Stimulated activated CD4-positive, alpha-beta T cell treated with anti-CD3 and anti-CD28 coated beads, Interleukin-1b, Interleukin-23, amount 100 ng/mL, for 24 hours (primary cell): ENCODE results near the gene ANKS1A.

Experiments used
- DNase-seq, 4 experiments: peaks; one replicate each; pipeline ENCODE4 v3.0.0-alpha.2; 2020; ENCODE audit warnings: low read depth in 4 of 4, low spot score in 1 of 4

ANKS1A gene

GRCh38 chr6:35052694-35053565, 163.9 kb downstream of the ANKS1A start:
- no peak for DNase-seq

- no peak for DNase-seq
These were observed 164.6 kb downstream of the ANKS1A start for GRCh38 chr6:35053701-35054100.

- no peak for DNase-seq
These were observed 165.2 kb downstream of the ANKS1A start for GRCh38 chr6:35054106-35054742.

DNA sequence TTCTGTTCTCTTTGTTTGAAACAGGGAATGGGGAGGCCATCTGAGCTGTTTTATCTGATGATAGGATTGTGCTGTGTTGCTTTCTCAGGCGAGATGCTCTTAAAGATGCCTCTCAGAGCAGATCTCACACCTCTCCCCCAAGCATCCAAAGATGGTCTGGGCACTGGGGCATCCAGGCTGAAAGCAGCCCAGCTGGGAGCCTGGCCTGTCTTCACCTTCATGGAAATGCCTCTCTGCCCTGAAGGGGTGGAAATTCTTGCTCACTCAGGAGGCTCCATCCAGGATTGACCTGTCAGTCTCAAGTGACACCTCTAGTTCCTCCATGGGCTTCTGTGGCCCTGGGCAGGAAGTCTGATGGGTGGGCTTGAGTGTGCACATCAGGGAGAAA, 165.7 kb downstream of the ANKS1A start:
- DNase-seq: no peak

DNA sequence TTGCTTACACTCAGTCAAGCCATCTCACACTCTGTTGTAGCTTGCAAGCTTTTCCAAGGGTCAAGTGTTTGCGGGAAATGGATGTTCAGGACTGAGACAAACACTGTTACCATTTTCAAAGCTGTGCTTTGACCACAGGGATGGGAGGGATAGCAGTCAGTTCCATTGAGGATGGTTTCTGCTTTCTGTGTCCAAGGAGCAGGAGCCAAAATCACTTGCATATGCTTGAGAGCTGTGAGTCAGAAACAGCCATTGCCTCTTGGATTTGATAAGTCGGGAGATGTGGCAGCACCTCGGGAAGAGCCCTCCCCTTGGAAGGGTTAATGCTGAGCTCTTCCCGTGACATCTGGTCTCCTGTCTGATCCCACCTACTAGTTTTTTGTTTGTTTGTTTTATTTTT, 166.8 kb downstream of the ANKS1A start:
- no peak for DNase-seq

- DNase-seq: no peak
These were observed 167.9 kb downstream of the ANKS1A start for GRCh38 chr6:35056952-35057351.

- DNase-seq: no peak
These were observed 168.6 kb downstream of the ANKS1A start for GRCh38 chr6:35057449-35058357.

GRCh38 chr6:35058358-35058675, 169.3 kb downstream of the ANKS1A start:
- DNase-seq: no peak

DNA sequence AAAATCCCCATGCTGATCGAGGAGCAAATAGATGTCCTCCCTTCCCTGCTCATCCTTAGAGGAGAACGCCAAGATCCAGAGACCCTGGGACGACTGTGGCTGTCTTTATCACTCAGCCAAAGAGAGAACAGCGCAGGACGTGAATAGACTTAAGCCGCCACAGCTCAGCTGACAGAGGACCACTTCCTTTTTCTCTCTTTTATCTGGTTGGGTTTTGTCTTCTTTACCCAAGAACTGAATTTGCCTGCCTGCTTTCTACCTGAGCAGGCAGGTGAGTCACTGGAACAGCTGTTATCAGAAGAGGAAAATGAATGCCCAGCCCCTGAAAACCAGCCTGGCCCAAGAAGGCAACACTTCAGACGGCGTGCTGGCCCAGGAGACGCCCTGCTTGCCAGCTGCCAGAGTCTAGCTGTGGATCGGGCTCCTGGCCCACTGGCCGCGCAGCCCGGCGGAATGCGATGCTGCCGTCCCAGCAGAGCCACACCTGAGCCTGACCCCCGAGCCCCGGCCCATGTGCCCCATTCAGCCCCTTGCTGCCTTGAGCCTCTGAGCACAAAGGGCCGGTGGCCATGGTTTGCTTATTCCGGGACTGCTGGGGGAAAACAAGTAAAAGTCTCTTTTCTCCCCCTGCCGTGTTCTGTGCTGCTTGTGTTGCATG, 169.9 kb downstream of the ANKS1A start:
- no peak for DNase-seq

GRCh38 chr6:35059596-35060345, 170.7 kb downstream of the ANKS1A start:
- DNase-seq: no peak

DNA sequence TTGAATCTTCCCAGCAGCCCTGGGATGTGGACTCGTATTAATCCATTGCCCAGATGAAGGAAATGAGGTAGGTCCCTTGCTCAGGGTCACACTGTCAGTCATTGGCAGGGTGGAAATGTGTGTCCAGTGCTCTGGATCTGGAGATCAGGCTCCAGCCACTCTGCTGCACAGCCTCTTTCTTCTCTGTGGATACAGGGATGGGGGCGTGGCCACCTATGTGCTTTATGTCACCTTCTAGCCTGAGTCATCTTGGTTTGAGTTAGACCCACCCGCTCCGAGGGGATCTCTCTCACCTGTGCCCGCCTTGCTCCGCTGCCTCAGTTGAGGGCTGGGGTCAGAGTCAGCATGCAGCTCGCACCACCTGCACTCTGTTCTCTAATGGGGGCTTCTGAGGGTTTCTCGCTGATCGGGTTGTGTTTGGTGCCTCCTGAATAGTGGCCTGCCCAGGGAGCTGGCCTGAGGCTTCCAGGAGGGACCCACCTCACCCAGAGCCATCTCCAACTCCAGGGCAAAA, 172.1 kb downstream of the ANKS1A start:
- no peak for DNase-seq

GRCh38 chr6:35061651-35062410, 172.8 kb downstream of the ANKS1A start:
- no peak for DNase-seq

DNA sequence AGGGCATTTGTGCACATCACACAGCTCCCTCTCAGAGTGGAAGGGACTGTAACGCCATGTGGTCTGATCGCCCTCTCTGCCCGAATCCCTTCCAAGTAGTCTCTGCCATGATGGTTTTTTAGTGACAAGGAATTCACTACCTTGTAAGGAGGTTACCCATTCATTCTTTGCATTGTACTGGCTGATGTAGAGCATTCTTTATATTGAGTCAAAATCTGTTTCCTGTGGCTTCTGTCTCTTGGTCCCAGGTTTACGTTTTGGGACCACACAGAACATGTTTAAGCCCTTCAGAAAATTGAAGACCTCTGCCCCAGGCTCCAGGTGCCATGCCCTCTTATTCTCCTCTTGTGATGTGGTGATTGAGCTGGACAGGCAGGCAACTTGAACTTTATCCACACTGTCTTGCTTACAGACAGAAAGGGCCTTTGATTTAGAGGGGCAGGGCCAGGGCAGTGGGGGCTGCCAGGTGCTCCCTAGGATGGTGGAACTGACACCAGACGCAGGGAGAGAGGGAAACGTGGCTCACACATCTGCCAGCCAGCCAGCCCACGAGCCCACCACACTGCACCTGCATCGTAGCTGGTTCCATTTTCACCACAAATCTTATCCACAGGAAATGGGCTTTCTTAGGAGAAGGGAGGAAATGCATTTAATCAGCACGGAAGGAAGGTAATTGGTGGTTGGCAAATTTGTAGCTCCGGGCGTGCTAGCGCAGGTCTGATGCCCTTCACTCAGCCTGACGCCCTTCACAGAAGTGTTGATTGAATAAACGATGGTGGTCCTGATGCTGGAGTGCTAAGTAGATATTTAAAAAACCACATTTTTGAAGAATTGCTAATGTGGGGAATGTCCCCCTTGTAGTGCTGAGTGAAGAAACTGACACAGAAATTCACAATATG, 173.9 kb downstream of the ANKS1A start:
- no peak for DNase-seq

DNA sequence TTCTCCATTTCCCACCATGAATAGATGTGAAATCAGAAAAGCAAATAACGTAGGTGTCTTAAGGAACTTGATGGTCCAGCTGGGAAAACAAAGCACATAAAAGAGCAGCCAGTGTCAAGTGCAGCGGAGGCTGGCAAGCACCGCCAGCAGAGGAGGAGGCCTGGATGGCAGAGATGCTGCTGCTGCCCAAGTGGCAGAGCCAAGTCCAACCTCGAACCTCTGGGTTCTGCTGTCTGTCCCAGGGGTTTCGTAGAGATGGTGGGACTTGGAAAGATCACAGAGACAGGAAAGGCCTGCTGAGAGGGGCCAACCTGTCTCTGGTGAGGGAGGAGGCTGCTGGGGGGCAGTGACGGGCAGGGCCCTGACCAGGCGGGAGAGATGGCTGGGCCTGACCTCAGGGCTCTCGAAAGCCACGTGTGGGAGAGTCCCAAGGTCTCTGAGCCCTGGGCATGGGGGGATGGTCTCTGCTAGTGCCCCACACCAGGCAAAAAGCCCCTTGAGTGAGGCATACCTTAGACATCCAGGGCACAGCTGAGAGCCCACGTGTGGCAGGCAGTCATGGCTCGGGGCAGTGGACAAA, 174.7 kb downstream of the ANKS1A start:
- DNase-seq: no peak

GRCh38 chr6:35064290-35064689, 175.2 kb downstream of the ANKS1A start:
- no peak for DNase-seq

GRCh38 chr6:35064757-35065440, 175.8 kb downstream of the ANKS1A start:
- no peak for DNase-seq

GRCh38 chr6:35065441-35065800, 176.4 kb downstream of the ANKS1A start:
- no peak for DNase-seq

GRCh38 chr6:35065870-35066269, 176.8 kb downstream of the ANKS1A start:
- DNase-seq: no peak
